ENCODE data around the gene ADD1.

ADD1 gene

DNA sequence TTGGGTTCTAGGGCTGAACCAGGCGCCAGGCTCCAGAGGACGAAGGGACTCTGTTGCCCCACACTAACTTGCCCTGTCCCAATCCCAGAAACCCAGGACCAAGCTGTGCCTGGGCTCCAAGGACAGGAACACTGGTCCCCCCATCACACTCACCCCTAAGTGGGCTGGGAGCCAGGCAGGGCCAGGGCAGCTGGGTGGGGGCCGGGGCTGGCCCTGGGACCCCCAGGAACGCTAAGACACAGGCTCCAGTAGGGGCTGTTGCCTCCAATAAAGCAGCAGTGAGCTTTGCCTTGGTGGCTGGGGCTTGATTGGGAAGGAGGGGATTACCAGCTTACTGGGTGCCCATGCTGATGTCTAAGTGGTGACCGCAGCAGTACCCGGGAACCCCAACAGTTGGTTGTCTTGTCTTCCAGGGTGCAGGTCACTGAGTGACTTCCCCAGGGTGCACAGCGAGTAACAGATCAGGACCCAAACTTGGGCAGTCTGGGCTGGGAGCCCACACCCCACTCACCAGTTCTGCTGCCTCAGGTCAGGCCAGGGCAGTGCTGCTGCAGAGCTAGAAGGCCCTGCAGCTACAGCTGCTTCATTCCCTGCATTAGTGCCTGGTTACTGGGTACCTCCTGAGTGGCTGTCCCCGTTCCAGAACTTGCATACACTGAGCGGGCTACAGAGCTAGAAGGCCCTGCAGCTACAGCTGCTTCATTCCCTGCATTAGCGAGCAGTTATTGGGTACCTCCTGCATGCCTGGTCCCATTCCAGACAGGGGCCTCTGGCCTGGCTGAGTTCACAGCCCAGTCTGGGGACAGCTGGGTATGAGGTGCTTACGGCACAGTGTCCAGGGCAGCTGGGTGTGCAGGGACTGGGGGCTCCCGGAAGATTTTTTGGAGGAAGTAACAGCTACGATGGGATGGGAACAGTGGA lies 9.4 kb upstream of the ADD1 start:
- H3K4me3 ChIP-seq (ENCODE audit: low read depth, low read length) = no peak overlapping the region

DNA sequence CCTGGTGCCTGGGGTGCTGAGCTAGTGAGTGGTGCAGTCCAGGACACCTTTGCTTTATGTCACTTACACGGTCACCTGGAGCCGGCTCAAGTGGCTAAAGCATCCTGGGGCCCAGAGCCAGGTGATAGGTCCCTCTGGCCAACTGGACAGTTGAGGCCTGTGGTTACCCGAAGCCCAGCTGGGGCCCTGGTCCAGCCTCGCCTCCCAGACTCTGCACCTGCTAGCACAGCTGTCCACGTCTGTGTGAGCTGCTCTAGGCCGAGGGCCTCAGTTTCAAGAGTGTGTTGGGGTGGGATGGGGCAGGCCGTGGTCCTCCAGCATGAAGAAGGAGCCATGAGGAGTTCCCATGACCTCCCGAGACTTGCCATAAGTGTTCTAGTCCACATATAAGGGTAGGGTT lies 7.7 kb upstream of the ADD1 start:
- no peak overlapping the region for H3K4me3 ChIP-seq (ENCODE audit: low read depth, low read length)

DNA sequence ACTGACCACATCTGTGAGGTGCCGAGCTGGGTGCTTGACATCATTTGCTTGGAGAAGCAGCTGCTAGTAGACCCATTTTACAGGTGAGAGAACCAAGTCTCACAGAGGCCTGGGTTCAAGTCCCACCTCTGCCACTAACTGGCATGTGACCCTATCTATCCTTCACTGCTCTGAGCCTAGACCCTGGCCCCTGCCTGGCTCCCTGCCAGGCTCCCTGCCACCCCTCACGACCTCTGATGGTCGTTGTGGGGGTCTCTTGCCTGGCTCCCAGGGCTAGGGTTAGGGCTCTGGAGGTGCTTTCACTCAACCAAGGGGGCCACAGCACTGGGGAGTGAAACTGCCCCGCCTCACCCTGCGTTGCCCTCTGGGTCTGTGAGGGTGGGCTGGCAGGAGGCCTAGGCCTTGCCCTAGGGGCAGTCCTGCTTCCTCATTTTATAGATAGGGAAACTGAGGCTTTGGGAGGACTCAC lies 7.2 kb upstream of the ADD1 start:
- H3K4me3 ChIP-seq (ENCODE audit: low read depth, low read length) = no peak overlapping the region

DNA sequence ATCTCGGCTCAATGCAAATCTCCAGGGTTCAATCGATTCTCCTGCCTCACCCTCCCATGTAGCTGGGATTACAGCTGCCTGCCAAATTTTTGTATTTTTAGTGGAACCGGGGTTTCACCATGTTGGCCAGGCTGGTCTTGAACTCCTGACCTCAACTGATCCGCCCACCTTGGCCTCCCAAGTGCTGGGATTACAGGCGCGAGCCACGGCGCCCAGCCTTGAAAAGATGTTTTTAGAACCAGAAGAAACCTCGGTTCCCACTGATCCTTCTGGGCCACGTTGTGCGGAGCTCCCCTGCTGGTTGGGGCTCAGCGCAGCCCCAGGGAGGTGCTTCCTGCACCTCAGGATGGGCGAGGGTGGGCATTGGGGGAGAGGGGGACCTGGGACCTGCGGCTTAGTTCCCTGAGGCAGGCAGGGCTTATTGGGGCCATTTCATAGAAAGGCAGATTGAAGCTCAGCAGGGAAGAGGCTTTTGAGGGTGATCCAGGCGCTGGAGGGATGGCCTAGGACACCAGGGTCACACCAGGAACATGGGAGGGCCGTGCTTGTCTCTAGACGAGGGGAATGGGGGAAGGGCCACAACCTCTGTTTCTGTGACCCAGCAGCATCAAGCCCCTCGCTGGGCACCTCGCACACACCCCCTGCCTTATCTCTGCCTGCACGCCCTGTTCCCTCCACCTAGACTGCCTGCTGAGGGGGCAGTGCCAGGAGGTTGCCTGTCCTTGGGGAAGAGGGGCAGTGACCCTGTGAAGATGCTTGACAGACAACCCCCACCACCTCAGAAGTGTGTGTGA lies 6.3 kb upstream of the ADD1 start:
- no peak overlapping the region for H3K4me3 ChIP-seq (ENCODE audit: low read depth, low read length)

DNA sequence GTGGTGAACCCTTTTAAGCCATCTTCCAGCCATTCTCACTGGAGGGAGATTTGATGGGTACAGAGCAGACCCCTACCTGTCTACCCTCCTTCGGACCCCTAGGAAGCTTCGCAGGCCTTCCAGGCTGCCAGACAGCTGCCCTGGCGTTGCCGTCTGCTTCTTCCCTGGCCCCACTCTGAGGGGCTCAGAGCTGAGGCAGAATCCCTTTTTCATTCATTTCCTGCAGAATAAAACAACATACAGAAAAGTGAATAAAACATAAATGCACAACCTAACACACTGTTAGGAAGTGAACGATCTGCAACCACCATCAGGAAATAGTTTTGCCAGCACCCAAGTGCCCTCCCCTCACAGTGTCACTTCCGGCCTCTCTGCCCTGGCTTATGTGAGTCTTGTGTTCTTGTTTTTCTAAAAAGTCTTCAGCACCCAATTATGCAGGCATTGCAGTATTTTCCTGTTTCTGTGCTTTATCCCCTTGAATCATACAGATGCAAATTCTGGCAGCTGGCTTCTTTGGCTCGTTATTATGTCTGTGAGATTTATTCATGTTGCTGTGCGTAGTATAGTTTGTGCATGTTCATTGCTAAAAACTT lies 5.6 kb upstream of the ADD1 start:
- no peak overlapping the region for H3K4me3 ChIP-seq (ENCODE audit: low read depth, low read length)

DNA sequence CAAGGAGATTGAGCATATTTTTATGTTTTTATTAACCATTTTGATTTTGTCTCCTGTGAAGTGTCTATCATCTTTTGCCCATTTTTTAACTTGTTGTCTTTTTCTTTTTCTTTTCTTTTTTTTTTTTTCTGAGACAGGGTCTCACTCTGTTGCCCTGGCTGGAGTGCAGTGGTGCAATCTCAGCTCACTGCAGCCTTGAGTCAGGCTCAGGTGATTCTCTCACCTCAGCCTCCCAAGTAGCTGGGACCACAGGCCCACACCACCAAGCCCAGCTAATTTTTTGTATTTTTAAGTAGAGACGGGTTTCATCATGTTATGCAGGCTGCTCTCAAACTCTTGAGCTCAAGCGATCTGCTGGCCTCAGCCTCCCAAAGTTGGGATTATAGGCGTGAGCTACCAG lies 4.6 kb upstream of the ADD1 start:
- H3K4me3 ChIP-seq (ENCODE audit: low read depth, low read length) = no peak overlapping the region

DNA sequence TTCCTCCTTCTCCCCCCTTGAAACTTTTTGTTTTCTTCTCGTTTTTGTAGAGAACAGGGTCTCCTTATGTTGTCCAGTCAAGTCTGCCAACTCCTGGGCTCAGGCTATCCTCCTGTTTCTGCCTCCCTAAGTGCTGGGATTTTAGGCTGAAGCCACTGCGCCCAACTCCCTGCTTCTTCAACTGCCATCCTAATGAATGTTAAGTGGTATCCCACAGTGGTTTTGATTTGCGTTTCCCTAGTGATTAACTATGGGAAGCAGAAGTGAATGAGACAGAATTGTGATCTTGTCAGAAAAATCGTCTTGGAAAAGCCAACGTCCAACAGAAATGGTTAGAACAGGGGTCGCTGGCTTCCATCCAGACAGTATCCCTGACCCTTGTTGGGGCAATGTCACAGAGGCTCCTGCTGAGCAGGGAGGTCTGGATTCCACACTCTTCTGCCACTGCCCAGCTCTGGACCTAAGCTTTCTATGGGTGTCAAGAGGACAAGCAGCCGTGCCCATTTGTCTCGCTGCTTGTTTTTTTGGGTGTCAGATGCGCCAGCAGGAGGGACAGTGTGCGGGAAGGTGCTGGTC lies 869 bp upstream of the ADD1 start:
- peak overlapping the region; percentile 73 for H3K4me3 ChIP-seq (ENCODE audit: low read depth, low read length)

DNA sequence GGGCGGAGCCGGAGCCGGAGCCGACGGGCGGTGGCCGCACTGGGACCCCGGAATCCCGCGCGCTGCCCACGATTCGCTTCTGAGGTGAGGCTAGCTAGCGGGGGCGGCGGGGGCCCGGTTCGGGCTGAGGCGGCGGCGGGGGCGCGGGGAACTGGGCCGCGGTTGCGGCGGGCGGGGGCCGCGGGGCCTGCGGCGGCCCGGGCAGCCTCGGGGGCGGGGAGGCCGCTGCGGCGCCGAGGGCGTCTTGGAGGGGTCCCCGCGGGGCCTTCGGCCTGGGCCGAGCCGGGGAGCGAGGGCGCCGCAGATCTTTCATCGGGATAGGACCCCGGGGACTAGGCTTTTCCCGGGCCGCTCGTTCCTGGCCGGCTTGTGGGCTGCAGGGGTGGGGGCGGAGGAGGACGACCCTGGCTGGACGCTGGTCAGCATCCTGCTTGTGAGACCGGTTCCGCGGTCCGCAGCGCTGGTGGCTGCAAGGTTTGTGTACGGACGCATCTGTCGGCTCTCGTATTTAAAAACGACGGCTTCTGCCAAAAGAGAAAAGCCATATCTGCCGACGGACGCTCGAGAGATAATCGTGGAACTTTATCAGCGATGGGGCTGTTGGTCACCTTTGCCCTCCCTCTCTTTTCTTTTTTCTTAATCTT lies 419 bp downstream of the ADD1 start:
- peak overlapping the region; percentile 77 for H3K4me3 ChIP-seq (ENCODE audit: low read depth, low read length)

DNA sequence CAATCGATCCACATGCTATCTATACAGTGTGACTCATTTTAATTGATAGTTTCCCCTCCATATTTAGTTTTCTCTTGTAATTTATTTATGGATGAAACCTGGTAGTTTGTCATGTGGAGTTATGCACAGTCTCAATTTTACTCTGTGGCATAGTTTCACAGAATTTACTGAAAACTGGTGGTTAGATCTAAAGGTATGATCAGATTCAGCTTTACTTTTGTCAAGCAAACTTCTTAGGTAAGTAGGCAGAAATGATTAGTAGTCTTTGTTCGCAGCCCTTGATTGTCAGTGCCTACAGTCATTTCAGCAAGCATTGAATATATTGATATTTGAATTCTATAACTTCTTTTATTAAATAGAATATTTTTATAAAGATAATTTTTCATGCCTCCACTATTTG lies 2.5 kb downstream of the ADD1 start:
- H3K4me3 ChIP-seq (ENCODE audit: low read depth, low read length) = no peak overlapping the region

DNA sequence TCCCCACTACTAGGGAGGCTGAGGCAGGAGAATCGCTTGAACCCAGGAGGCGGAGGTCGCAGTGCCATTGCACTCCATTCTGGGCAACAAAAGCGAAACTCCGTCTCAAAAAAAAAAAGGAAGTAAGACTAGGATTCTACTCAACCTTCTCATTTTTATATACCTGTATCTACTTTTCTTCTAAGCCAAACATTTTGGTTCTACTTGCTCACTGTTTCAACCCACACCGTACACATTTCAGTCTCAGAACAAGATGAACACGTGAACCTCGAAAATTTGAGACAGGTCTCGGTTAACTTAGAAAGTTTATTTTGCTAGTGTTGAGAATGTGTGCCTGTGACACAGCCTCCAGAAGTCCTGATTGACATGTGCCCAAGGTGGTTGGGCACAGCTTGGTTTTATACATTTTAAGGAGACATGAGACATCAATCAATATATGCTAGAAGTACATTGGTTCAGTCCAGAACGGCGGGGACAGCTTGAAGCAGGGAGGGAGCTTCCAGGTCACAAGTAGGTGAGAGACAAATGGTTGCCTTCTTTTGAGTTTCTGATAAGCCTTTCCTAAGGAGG lies 3.7 kb downstream of the ADD1 start:
- no peak overlapping the region for H3K4me3 ChIP-seq (ENCODE audit: low read depth, low read length)

DNA sequence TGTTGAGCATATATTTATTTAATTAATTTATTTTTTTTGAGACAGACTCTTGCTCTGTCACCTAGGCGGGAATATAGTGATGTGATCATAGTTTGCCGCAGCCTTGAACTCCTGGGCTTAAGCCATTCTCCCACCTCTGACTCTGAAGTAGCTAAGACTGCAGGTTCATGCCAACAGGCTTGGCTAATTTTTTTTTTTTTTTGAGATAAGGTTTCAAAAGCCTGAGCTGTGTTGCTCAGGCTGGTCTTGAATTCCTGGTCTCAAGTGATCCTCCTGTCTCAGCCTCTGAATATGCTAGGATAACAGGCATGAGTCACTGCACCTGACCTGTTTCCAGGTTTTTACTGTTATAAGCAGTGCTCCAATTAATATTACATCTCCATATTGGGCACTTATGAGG lies 4.8 kb downstream of the ADD1 start:
- H3K4me3 ChIP-seq (ENCODE audit: low read depth, low read length) = no peak overlapping the region

DNA sequence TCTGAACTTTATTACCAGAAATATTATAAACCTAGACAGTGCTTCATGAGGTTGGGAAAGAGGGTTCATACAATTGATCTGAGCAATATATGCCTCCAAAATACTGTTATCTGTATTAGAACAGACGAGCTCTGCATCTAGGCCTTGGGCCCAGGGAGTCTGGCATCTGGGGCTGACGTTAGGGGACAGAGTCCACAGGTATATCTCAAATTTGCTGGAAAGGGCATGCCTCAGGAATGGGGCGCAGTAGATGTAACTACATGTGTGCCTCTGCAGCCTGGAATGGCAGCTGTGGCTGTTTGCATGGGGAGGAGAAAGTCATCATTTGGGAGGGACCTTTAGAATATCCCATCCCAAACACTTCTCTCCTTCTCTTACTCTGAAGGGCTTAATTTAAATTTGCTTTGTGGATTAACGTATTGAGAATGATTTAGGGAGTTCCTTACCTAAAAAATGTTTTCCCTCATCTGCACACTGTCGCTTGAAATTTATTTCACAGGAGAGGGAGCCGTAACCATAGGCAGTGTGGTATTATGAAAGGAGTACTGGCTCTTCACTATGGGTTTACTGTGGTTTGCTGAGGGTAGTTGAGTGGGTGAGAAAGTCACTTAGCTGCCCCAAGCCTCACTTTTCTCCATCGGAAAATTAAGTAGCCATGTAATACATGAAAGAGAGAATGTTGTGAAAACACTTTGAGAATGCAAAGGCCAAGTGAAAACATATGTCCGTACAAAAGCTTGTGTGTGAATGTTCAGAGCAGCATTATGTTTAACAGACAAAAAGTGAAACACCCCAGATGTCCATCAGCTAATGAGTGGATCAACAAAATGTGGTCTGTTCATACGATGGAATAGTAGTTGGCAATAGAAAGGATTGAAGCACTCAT lies 5.9 kb downstream of the ADD1 start:
- H3K4me3 ChIP-seq (ENCODE audit: low read depth, low read length) = no peak overlapping the region

DNA sequence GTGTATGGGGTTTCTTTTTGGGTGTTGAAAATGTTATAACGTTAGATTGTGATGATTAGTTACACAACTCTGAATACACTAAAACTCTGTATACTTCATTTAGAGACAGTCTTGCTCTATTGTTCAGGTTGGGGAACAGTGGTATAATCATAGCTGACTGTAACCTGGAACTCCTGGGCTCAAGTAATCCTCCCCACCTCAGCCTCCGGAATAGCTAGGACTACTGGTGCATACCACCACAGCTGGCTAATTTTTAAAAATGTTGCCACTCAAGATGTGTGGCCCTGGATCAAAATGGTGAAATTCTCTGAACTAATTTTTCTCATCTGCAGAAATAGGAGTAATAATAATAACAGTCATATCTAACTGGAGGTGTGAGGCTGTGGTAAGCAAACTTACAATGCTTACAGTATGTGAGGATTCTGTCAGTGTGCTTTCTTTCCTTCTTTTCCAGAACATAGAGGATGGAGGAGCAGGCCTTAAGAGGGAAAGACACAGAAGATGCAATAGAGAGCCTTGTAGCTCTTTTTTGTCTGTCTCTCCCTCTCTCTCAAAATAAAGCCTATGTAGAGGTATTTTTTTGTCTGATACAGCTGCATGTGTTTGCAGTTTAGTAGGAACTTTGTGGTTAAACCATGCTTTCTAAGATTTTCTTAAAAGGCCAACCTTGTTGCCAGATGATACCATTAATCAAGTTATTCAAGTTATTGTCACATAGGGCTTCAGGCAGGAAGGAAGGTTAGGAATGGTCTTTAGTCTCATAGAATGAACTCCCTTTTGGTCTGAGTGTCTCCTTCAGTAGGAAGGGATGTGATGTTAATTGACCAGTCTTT lies 7.5 kb downstream of the ADD1 start:
- H3K4me3 ChIP-seq (ENCODE audit: low read depth, low read length) = no peak overlapping the region

DNA sequence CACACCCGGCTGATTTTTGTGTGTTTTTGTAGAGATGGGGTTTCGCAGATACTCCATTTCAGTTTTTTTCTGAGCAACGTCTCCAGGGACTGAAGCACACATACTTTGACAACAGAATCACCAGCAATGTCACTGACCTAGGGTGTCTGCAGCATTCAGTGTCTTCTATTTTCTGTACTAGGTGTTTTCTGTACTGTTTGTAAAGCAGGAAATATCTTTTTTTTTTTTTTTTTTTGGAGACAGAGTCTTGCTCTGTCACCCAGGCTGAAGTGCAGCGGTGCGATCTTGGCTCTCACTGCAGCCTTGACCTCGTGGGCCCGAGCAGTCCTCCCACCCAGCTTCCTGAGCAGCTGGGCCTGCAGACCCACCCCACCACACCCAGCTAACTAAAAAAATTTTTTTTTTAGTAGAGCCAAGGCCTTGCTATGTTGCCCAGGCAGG lies 8.9 kb downstream of the ADD1 start:
- H3K4me3 ChIP-seq (ENCODE audit: low read depth, low read length) = no peak overlapping the region

DNA sequence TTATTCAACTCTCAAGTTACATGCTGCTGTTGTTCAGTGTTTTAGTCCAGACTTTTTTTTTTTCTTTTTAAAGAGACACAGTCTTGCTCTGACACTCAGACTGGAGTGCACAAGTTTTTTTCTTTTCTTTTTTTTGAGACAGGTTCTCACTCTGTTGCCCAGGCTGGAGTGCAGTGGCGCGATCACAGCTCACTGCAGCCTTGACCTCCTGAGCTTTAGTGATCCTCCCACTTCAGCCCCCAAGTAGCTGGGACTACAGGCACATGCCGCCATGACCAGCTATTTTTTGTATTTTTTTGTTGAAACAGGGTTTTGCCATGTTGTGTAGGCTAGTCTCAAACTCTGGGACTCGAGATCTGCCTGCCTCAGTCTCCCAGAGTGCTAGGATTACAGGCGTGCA lies 11.9 kb downstream of the ADD1 start:
- no peak overlapping the region for H3K4me3 ChIP-seq (ENCODE audit: low read depth, low read length)

DNA sequence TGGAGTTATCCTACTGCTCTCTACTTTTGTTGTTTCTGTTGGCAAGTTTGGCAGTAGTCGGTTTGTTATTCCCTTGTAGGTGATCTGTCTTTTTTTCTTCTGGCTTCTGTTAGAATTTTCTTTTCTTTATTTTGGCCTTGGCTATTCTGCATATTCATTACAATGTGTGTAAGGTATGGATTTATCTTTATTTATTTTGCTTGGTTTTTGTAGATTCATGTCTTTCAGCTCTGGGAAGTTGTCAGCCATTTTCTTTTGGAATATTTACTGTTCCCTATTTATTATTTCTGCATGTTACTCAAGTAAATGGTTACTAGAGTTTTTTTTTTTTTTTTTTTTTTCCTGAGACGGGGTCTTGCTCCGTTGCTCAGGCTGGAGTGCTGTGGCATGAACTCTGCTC lies 12.6 kb downstream of the ADD1 start:
- H3K4me3 ChIP-seq (ENCODE audit: low read depth, low read length) = no peak overlapping the region

DNA sequence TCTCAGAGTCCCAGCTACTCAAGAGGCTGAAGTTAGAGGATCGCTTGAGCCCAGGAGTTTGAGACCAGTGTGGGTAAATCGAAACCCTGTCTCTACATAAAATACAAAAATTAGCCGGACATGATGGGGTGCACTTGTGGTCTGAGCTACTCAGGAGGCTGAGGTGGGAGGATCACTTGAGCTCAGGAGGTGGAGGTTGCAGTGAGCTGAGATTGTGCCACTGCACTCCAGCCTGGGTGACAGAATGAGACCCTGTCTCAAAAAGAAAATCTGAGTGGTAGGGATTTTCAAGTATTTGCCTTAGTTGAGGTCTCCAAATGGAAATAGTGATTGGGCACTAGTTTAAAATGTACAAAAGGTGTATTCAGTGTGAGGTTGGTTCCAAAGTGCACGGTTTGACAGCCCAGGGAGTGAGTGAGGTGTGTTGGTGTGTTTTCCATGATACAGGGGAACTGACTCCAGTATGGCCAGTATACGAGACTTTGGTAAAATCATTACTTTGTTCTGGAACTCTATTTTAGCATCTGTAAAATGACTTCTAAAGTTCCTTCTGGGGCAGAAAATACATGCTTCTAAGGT lies 13.8 kb downstream of the ADD1 start:
- H3K4me3 ChIP-seq (ENCODE audit: low read depth, low read length) = no peak overlapping the region
